HepG2 (cell line): ENCODE results near the gene AMIGO1. TPM values are rescaled to one million over a fixed set of nuclear protein-coding genes. Genes with fewer than 3 reads are reported as not detected.
A peak's percentile ranks its signal among the peaks of the same experiment; 100 is the strongest.

ENCODE experiments used
- ATAC-seq: fragments of 200-7000 bp; cut with Tn5 transposase; 3 replicates; pipeline ENCODE4 v1.9.1; 2020; ENCODE audit warnings: mild to moderate bottlenecking, moderate library complexity
- BruUV-seq: library from RNA; stranded (reverse); fragments of 400-500 nt; replicated peaks from 2 replicates; lab custom pipeline; 2021; lab: Mats Ljungman, UMichigan
- CTCF ChIA-PET: fragments of 300-600 bp; formaldehyde crosslinking; extraction: SDS; loops from one replicate; lab custom pipeline; 2021; ENCODE audit warnings: low total read pairs, inconsistent platforms, low intra/inter-chr PET ratio; lab: Yijun Ruan, JAX
- POLR2A ChIA-PET: fragments of 350-600 bp; sonication (Branson Sonifier 250); formaldehyde crosslinking; loops from one replicate; lab custom pipeline; 2020; ENCODE audit warnings: antibody characterized with exemption, inconsistent platforms; lab: Yijun Ruan, JAX
- DNase-seq: peaks from one replicate; pipeline ENCODE4 v3.0.0-alpha.2; 2015; ENCODE audit warnings: low spot score
- FAIRE-seq: peaks from 3 replicates; lab custom pipeline; 2011; peaks lifted over from hg19 to GRCh38; lab: Jason Lieb, UNC
- H2AFZ ChIP-seq: one replicate; pipeline ENCODE4 v1.6.1; 2011; ENCODE audit warnings: low read length, inconsistent platforms
- H3K27ac ChIP-seq: fragments of 300-600 bp; 3 replicates; pipeline ENCODE4 v1.8.0; 2011; ENCODE audit warnings: mixed run types, mild to moderate bottlenecking, mixed read lengths, low read length, inconsistent platforms; ENCODE audit not compliant: insufficient read depth; ENCODE audit errors: extremely low read length
- H3K27me3 ChIP-seq, 2 experiments: fragments of 200-600 bp in 1 of 2; 2 replicates in 1 of 2; 3 replicates in 1 of 2; pipeline versions ENCODE4 v1.6.0 to v1.8.0; 2011; ENCODE audit warnings: low read length in 2 of 2, mild to moderate bottlenecking in 2 of 2, moderate library complexity in 2 of 2, inconsistent platforms in 1 of 2; ENCODE audit not compliant: insufficient read depth in 2 of 2, control insufficient read depth in 1 of 2
- H3K36me3 ChIP-seq, 2 experiments: fragments of 200-600 bp in 1 of 2; replicated peaks in 1 of 2; 2 replicates in 1 of 2; 3 replicates in 1 of 2; pipeline versions ENCODE4 v1.5.1 to v1.8.0; 2011; ENCODE audit warnings: low read length in 2 of 2, inconsistent platforms in 1 of 2; ENCODE audit not compliant: insufficient read depth in 2 of 2, control insufficient read depth in 1 of 2
- H3K4me1 ChIP-seq: 2 replicates; pipeline ENCODE4 v1.5.1; 2012; ENCODE audit warnings: low read length, inconsistent platforms; ENCODE audit not compliant: insufficient read depth
- H3K4me2 ChIP-seq: 2 replicates; pipeline ENCODE4 v1.6.0; 2011; ENCODE audit warnings: low read depth, low read length, inconsistent platforms
- H3K4me3 ChIP-seq, 3 experiments: fragments of 200-600 bp in 1 of 3; sonication (generic), shearing (Covaris generic) in 1 of 3; replicated peaks in 1 of 3; 2 replicates each; pipeline ENCODE4 v1.5.1; 2011 to 2016; ENCODE audit warnings: low read length in 3 of 3, inconsistent platforms in 2 of 3, low read depth in 2 of 3, mild to moderate bottlenecking in 2 of 3, control low read depth in 1 of 3, mixed read lengths in 1 of 3; ENCODE audit not compliant: insufficient read depth in 1 of 3
- H3K79me2 ChIP-seq: one replicate; pipeline ENCODE4 v1.6.1; 2011; ENCODE audit warnings: low read length, inconsistent platforms; ENCODE audit not compliant: insufficient read depth
- H3K9ac ChIP-seq: 2 replicates; pipeline ENCODE4 v1.6.0; 2011; ENCODE audit warnings: mild to moderate bottlenecking, low read depth, low read length, inconsistent platforms; ENCODE audit not compliant: insufficient read depth
- H3K9me3 ChIP-seq: 2 replicates; pipeline ENCODE4 v1.5.1; 2012; ENCODE audit warnings: mild to moderate bottlenecking, low read length
- H4K20me1 ChIP-seq: 2 replicates; pipeline ENCODE4 v1.6.0; 2011; ENCODE audit warnings: inconsistent platforms, mild to moderate bottlenecking, low read length, moderate library complexity; ENCODE audit not compliant: insufficient read depth
- CBX1 ChIP-seq: IDR thresholded peaks from one replicate; pipeline ENCODE4 v1.6.1; 2016; ENCODE audit warnings: antibody characterized with exemption, low read depth
- HNRNPL ChIP-seq: fragments of 200-400 bp; formaldehyde crosslinking; IDR thresholded peaks from 2 replicates; pipeline ENCODE4 v1.6.1; 2017; ENCODE audit warnings: mild to moderate bottlenecking, low read depth, low read length
- SMARCE1 ChIP-seq: fragments of 450-650 bp; IDR thresholded peaks from 2 replicates; pipeline ENCODE4 v1.6.1; 2017; ENCODE audit warnings: borderline replicate concordance
- SP5 ChIP-seq: IDR thresholded peaks from 2 replicates; pipeline ENCODE4 v1.6.1; 2016; ENCODE audit warnings: low read depth, borderline replicate concordance
- ZNF792 ChIP-seq: IDR thresholded peaks from 2 replicates; pipeline ENCODE4 v1.6.1; 2016
- ZNF850 ChIP-seq: sonication (generic); formaldehyde crosslinking; conservative IDR thresholded peaks from 2 replicates; pipeline ENCODE4 v1.9.0; 2021; ENCODE audit warnings: mild to moderate bottlenecking, missing genetic modification reagents
- WGBS: methylation state at CpG from one replicate; pipeline ENCODE4 v1.1.6; 2017; ENCODE audit warnings: low lambda C conversion rate; 5-methylcytosine and 5-hydroxymethylcytosine counted together
- in situ Hi-C: cut with HindIII; loops from 2 replicates; pipeline ENCODE4 v1.10.0; 2017; ENCODE audit warnings: low pct_unique_long_range_greater_than_20kb; ENCODE audit not compliant: extremely low pct_ligation_motif_present
- intact Hi-C: fragments of 100-400 bp; cut with micrococcal nuclease; formaldehyde crosslinking; loops from one replicate; pipeline ENCODE4 v1.10.0; 2022; ENCODE audit not compliant: unreplicated experiment
- polyA plus RNA-seq, 8 experiments: library from polyadenylated mRNA; depleted of rRNA in 3 of 8; stranded (reverse) in 7 of 8; unstranded in 1 of 8; fragments of >200 nt; fragmentation: Illumina TruSeq in 4 of 8; extraction: Trizol in 4 of 8; gene quantifications; 2 replicates each; pipeline versions ENCODE4 v1.2.1 to v1.2.3, GENCODE V29; 2011 to 2016; ENCODE audit warnings: low read depth in 4 of 8, missing spikeins in 1 of 8, mixed read lengths in 1 of 8; ENCODE audit not compliant: insufficient read depth in 1 of 8
- total RNA-seq, 5 experiments: library from RNA; depleted of rRNA; stranded (reverse); fragments of >200 nt; fragmentation: Illumina TruSeq; extraction: Trizol; gene quantifications; 2 replicates each; pipeline ENCODE4 v1.2.3, GENCODE V29; 2016; ENCODE audit warnings: low read depth in 1 of 5
- TF ChIP-seq, protein P1 (sequence below): sonication (generic); formaldehyde crosslinking; IDR thresholded peaks from 2 replicates; pipeline ENCODE4 v1.4.0; 2020; ENCODE audit warnings: low read depth, missing genetic modification reagents

AMIGO1 gene
- total and polyA plus RNA-seq, 2 of the 13 experiments (the other 11 are each of a cell fraction or from before 2014, with no cell fraction given) = 0.40 to 1.3 TPM

DNA sequence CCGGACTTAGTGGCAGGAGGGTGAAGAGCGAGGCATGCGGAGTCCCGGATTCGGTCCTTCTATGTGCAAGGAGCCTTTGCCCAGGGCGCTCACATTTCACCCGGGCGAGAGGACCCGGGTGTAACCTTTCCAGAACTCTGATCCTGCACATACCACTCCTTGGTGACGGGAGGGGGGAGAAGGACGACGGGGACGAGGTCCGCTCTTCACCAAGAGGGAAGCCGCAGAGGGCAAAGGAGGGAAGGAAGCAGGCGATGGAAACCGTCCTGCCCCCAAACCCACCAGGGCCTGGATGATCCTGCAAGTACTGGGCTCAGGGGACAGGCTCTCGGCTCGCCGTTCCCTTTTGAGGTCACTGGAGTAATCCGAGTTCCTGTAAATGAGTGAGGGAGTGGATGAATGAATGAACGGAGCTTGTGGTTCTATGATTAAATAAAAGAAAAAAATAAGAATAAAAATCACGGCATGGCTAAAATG, 42.2 kb downstream of the AMIGO1 start:
- TF ChIP-seq, protein P1, sequence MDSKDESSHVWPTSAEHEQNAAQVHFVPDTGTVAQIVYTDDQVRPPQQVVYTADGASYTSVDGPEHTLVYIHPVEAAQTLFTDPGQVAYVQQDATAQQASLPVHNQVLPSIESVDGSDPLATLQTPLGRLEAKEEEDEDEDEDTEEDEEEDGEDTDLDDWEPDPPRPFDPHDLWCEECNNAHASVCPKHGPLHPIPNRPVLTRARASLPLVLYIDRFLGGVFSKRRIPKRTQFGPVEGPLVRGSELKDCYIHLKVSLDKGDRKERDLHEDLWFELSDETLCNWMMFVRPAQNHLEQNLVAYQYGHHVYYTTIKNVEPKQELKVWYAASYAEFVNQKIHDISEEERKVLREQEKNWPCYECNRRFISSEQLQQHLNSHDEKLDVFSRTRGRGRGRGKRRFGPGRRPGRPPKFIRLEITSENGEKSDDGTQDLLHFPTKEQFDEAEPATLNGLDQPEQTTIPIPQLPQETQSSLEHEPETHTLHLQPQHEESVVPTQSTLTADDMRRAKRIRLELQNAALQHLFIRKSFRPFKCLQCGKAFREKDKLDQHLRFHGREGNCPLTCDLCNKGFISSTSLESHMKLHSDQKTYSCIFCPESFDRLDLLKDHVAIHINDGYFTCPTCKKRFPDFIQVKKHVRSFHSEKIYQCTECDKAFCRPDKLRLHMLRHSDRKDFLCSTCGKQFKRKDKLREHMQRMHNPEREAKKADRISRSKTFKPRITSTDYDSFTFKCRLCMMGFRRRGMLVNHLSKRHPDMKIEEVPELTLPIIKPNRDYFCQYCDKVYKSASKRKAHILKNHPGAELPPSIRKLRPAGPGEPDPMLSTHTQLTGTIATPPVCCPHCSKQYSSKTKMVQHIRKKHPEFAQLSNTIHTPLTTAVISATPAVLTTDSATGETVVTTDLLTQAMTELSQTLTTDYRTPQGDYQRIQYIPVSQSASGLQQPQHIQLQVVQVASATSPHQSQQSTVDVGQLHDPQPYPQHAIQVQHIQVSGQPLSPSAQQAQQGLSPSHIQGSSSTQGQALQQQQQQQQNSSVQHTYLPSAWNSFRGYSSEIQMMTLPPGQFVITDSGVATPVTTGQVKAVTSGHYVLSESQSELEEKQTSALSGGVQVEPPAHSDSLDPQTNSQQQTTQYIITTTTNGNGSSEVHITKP (CRISPR knock-in tag) = 0 out of 2 replicates have a peak, but pooled peaks have one; percentile 32
- no peak for TF ChIP-seq CBX1
- TF ChIP-seq ZNF792 (CRISPR knock-in tag) = no peak
- TF ChIP-seq HNRNPL = no peak
- no peak for TF ChIP-seq SMARCE1
- TF ChIP-seq SP5 (CRISPR knock-in tag) = no peak
- TF ChIP-seq ZNF850 (CRISPR knock-in tag) = no peak
- Histone ChIP-seq H2AFZ (no peak overlapping the region), H3K27me3 (peaks cover 0 to 64% of the 10 kb centered on the region in 2 experiments; a peak in 4 of 5 replicates), H3K36me3 (no peaks in the 10 kb centered on the region), H3K4me3 (peak overlapping the region in 2 of 3 experiments; percentile 62 to 75; a peak in 2 of 6 replicates), H3K9me3 (no peaks in the 10 kb centered on the region), H3K27ac (no peak overlapping the region), H3K79me2 (no peaks in the 10 kb centered on the region), H3K9ac (no peak overlapping the region), H3K4me1 (peaks cover 19% of the 10 kb centered on the region), H3K4me2 (peak overlapping the region; percentile 62), H4K20me1 (no peaks in the 10 kb centered on the region)
- in situ Hi-C loops (no loop called here), intact Hi-C loops (no loop called here)
- WGBS = 11% methylated on average over 17 of the region's 23 CpGs
- FAIRE-seq = no peak
- POLR2A ChIA-PET = no interaction called here
- no peak for DNase-seq
- ATAC-seq = peak; percentile 51
- no TSS peak for BruUV-seq
- CTCF ChIA-PET = no interaction called here
